Astrocyte of the spinal cord (primary cell): ENCODE measurements around the gene SOX5.

Experiments used
- DNase-seq: peaks from one replicate; pipeline ENCODE4 v3.0.0; 2011; ENCODE audit warnings: low read depth, low spot score
- H3K4me3 ChIP-seq: 2 replicates; pipeline ENCODE4 v1.5.1; 2011; ENCODE audit warnings: low read depth, mild to moderate bottlenecking, low read length, moderate library complexity
- in situ Hi-C: cut with HindIII; loops from 2 replicates; pipeline ENCODE4 v1.10.0; 2017; ENCODE audit warnings: low sequenced_read_pairs
- TF ChIP-seq, protein P1 (sequence below): IDR thresholded peaks from 2 replicates; pipeline ENCODE4 v1.5.1; 2012; ENCODE audit warnings: low read depth, mild to moderate bottlenecking, low read length, inconsistent platforms

Gene SOX5

GRCh38 chr12:23585782-23586163 lies 363.7 kb downstream of the SOX5 start:
- no peak overlapping the region for H3K4me3 ChIP-seq
- TF ChIP-seq, protein P1, sequence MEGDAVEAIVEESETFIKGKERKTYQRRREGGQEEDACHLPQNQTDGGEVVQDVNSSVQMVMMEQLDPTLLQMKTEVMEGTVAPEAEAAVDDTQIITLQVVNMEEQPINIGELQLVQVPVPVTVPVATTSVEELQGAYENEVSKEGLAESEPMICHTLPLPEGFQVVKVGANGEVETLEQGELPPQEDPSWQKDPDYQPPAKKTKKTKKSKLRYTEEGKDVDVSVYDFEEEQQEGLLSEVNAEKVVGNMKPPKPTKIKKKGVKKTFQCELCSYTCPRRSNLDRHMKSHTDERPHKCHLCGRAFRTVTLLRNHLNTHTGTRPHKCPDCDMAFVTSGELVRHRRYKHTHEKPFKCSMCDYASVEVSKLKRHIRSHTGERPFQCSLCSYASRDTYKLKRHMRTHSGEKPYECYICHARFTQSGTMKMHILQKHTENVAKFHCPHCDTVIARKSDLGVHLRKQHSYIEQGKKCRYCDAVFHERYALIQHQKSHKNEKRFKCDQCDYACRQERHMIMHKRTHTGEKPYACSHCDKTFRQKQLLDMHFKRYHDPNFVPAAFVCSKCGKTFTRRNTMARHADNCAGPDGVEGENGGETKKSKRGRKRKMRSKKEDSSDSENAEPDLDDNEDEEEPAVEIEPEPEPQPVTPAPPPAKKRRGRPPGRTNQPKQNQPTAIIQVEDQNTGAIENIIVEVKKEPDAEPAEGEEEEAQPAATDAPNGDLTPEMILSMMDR: no peak
- in situ Hi-C loops: no loop called here
- no peak for DNase-seq

GRCh38 chr12:23585156-23585781 lies 364.2 kb downstream of the SOX5 start:
- no peak for DNase-seq
- in situ Hi-C loops: no loop called here
- TF ChIP-seq, protein P1: no peak
- no peak overlapping the region for H3K4me3 ChIP-seq

DNA sequence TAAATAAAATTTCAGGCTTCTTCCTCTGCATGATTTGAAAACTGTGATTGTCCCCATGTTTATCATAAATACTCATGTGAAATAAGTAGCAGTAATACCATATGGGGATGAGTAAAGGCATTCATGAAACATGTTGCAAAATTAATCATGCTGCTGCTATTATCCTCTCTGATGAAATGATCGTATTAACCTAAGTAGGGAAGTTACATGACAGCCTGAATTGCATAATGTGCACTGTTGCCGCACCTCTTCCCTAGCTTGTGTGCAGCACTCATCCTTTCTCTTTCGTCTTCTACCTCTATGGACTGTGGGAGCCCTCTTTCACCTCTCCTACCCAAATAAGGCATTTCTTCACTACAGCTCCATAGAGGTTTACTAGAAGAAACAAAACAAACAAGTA lies 367.6 kb downstream of the SOX5 start:
- TF ChIP-seq, protein P1: no peak
- in situ Hi-C loops: no loop called here
- no peak for DNase-seq
- no peak overlapping the region for H3K4me3 ChIP-seq

- no peak for DNase-seq
- in situ Hi-C loops: no loop called here
- TF ChIP-seq, protein P1: no peak
- H3K4me3 ChIP-seq: no peak overlapping the region
These were observed 370.2 kb downstream of the SOX5 start for GRCh38 chr12:23579257-23579656.

DNA sequence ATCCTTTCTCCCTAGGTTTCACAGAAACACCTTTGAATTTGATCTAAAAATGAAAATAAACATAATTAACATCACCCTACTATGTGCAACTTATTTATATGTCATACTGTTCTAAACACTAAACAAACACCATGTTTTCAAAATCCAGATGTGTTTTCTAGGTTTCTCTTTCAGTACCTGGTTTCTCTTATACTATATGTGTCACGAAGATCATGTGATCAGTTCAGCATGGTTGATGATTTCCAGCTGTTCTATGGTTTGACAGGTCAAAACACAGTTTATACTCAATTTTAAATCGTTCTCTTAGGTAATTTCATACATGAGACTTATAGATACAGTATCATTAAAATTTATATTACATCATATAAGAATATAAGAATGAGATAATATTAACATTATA lies 373.1 kb downstream of the SOX5 start:
- in situ Hi-C loops: no loop called here
- H3K4me3 ChIP-seq: no peak overlapping the region
- DNase-seq: no peak
- TF ChIP-seq, protein P1: no peak

GRCh38 chr12:23569356-23569755 lies 380.1 kb downstream of the SOX5 start:
- no peak overlapping the region for H3K4me3 ChIP-seq
- no peak for DNase-seq
- TF ChIP-seq, protein P1: no peak
- in situ Hi-C loops: no loop called here
